Upper lobe of left lung (tissue), 4 donors: ENCODE data around the gene CCIN.

ENCODE experiments used
- EP300 ChIP-seq, 4 donors: sonication (generic); formaldehyde crosslinking; IDR thresholded peaks; one replicate each; pipeline ENCODE4 v1.5.1; 2017; ENCODE audit warnings: antibody characterized with exemption in 4 of 4, control low read depth in 2 of 4
- POLR2A ChIP-seq, 4 donors: fragments of 450-650 bp; IDR thresholded peaks; one replicate each; pipeline ENCODE4 v1.5.1; 2016 to 2017; ENCODE audit warnings: antibody characterized with exemption in 4 of 4, mild to moderate bottlenecking in 2 of 4
- TF ChIP-seq, protein P1 (sequence below), 6 experiments: fragments of 450-650 bp in 4 of 6; fragments of 200-600 bp in 2 of 6; sonication (generic) in 2 of 6; IDR thresholded peaks; one replicate each; pipeline ENCODE4 v1.5.1; 2016 to 2019; ENCODE audit warnings: antibody characterized with exemption in 6 of 6

DNA sequence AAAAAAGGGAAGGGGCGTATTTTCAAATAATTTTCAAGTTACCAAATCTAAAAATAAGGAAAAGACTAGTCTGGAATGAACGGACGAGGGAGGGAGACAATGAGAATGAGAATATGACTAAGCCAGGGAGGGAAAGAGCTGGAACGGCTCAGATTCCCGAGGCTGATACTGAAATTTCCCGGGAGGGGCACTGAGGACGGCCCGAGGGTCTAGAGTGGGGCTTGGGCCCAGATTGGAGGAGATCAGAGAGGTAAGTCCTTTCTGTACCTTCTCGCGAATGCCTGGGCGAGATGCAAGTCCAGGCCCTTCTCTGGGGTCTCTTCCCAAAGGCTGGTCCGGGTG is 3.4 kb upstream of the CCIN start:
- TF ChIP-seq, protein P1, sequence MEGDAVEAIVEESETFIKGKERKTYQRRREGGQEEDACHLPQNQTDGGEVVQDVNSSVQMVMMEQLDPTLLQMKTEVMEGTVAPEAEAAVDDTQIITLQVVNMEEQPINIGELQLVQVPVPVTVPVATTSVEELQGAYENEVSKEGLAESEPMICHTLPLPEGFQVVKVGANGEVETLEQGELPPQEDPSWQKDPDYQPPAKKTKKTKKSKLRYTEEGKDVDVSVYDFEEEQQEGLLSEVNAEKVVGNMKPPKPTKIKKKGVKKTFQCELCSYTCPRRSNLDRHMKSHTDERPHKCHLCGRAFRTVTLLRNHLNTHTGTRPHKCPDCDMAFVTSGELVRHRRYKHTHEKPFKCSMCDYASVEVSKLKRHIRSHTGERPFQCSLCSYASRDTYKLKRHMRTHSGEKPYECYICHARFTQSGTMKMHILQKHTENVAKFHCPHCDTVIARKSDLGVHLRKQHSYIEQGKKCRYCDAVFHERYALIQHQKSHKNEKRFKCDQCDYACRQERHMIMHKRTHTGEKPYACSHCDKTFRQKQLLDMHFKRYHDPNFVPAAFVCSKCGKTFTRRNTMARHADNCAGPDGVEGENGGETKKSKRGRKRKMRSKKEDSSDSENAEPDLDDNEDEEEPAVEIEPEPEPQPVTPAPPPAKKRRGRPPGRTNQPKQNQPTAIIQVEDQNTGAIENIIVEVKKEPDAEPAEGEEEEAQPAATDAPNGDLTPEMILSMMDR (IDR thresholded peaks at IDR 0.05): no peak
- no peak for TF ChIP-seq POLR2A (IDR thresholded peaks at IDR 0.05)
- TF ChIP-seq EP300 (IDR thresholded peaks at IDR 0.05): no peak
